CD4-positive, alpha-beta T cell treated with Interferon alpha-2 for 1 hour (primary cell): ENCODE data around the gene RAP2B.
"Not testable (repeated sequence)": the region's sequence is repeated elsewhere in the genome, so short reads cannot be mapped to it uniquely, and the experiment has no call there.

Experiments used
- DNase-seq, 2 donors: peaks; one replicate each; pipeline ENCODE4 v3.0.0-alpha.2; 2020 to 2022

Gene RAP2B

GRCh38 chr3:153161714-153162512 is at the start of gene RAP2B:
TSS of gene RAP2B (plus strand) at chr3:153162226. CDS start at chr3:153162694, 468 bp downstream.
- peak; percentile 93 to 96 for DNase-seq

GRCh38 chr3:153113541-153113940 is 48.5 kb upstream of the RAP2B start:
- no peak for DNase-seq

GRCh38 chr3:153114270-153114669 is 47.8 kb upstream of the RAP2B start:
- DNase-seq: not testable (repeated sequence)

- no peak for DNase-seq
Observed at GRCh38 chr3:153115326-153115725, 46.7 kb upstream of the RAP2B start.

GRCh38 chr3:153127788-153128187 is 34.2 kb upstream of the RAP2B start:
- no peak for DNase-seq

- DNase-seq: no peak
Observed at GRCh38 chr3:153129426-153129825, 32.6 kb upstream of the RAP2B start.

GRCh38 chr3:153129866-153130265 is 32.2 kb upstream of the RAP2B start:
- no peak for DNase-seq

- DNase-seq: no peak
Observed at GRCh38 chr3:153130312-153130977, 31.6 kb upstream of the RAP2B start.

- no peak for DNase-seq
Observed at GRCh38 chr3:153137626-153138025, 24.4 kb upstream of the RAP2B start.

GRCh38 chr3:153138276-153139210 is 23.5 kb upstream of the RAP2B start:
- peak in 1 of 2 donors; percentile 58 for DNase-seq

- DNase-seq: no peak
Observed at GRCh38 chr3:153142961-153143360, 19.1 kb upstream of the RAP2B start.

GRCh38 chr3:153144071-153144470 is 18.0 kb upstream of the RAP2B start:
- no peak for DNase-seq

GRCh38 chr3:153144779-153145178 is 17.2 kb upstream of the RAP2B start:
- no peak for DNase-seq

- no peak for DNase-seq
Observed at GRCh38 chr3:153145454-153145853, 16.6 kb upstream of the RAP2B start.

GRCh38 chr3:153146191-153147053 is 15.6 kb upstream of the RAP2B start:
- DNase-seq: no peak

- no peak for DNase-seq
Observed at GRCh38 chr3:153150991-153151390, 11.0 kb upstream of the RAP2B start.

- not testable (repeated sequence) for DNase-seq
Observed at GRCh38 chr3:153155786-153156185, 6.2 kb upstream of the RAP2B start.

- DNase-seq: no peak
Observed at GRCh38 chr3:153158189-153158588, 3.8 kb upstream of the RAP2B start.

- DNase-seq: no peak
Observed at GRCh38 chr3:153158961-153159735, 2.9 kb upstream of the RAP2B start.

- no peak for DNase-seq
Observed at GRCh38 chr3:153159771-153160397, 2.1 kb upstream of the RAP2B start.
